ENCODE results near the gene NUDT8.

DNA sequence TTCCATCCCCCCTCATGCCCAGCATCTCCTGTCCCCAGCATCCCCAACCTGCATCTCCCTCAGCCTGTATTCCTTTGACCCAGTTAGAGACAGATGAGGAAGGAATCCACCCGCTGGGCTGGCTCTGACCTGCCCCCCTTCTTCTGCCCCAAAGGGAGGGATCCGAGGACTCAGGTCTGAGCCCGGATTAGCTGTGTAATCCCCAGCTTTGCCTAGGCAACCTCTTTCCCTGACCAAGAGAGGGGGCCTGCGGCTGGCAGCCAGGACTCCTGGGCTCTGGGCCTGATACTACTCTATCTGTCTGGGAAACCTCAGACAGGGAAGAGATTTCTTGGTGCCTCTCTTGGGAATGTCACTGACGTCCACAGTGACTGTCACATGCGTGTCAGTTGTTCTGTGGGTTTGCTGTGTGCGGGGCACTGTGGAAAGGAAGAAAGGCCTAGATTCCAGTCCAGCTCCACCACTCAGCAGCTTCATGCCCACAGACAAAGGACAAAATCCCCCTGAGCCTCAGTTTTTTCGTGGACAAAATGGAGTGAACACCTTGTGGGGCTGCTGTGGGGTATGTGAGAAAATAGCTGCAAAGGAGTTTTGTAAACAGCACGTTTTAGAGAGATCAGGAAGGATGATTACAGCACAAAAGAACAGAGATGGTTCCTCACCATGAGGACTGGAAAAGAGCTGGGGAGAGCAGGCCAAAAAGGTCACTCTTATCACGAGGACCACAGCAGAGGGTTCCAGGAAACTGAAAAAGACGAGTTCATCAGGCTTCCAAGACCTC lies 24.3 kb downstream of the NUDT8 start:
- TF ChIP-seq, protein P1, sequence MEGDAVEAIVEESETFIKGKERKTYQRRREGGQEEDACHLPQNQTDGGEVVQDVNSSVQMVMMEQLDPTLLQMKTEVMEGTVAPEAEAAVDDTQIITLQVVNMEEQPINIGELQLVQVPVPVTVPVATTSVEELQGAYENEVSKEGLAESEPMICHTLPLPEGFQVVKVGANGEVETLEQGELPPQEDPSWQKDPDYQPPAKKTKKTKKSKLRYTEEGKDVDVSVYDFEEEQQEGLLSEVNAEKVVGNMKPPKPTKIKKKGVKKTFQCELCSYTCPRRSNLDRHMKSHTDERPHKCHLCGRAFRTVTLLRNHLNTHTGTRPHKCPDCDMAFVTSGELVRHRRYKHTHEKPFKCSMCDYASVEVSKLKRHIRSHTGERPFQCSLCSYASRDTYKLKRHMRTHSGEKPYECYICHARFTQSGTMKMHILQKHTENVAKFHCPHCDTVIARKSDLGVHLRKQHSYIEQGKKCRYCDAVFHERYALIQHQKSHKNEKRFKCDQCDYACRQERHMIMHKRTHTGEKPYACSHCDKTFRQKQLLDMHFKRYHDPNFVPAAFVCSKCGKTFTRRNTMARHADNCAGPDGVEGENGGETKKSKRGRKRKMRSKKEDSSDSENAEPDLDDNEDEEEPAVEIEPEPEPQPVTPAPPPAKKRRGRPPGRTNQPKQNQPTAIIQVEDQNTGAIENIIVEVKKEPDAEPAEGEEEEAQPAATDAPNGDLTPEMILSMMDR (IDR thresholded peaks at IDR 0.05) = no peak
- TF ChIP-seq EZH2 (IDR thresholded peaks at IDR 0.05; ENCODE audit: borderline replicate concordance, insufficient read depth, low read depth, low read length, poor library complexity, severe bottlenecking) = no peak

Data from B cell (primary cell).